ENCODE data around the gene CD48.

Gene CD48

DNA sequence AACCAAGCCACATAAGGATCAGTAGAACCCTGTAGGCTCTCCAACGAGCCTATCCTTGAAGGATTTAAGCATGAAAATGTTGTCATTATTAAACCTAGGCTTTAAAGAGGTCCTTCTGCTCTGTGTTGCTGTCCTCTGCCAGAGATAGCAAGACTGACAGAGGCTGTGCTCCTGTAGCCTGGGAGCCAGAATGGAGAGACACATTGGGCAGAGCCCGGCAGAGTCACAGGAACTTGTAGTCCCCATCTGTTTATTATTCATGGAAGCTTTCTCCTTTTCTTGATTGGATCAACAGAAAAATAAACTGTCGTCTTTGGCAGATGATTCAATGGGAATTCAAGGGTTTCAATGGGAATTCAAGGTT lies 45.6 kb downstream of the CD48 start:
- H3K27me3 ChIP-seq (ENCODE audit: insufficient read depth, low read length, poor library complexity, severe bottlenecking) = no peaks in the 10 kb centered on the region

GRCh38 chr1:160665330-160666078 lies 46.1 kb downstream of the CD48 start:
- H3K9ac ChIP-seq (ENCODE audit: low read depth, low read length, poor library complexity, severe bottlenecking) = peak overlapping the region; percentile 11
- peak overlapping the region; percentile 59 for H3K4me3 ChIP-seq (ENCODE audit: low read length, poor library complexity, severe bottlenecking)
- H3K36me3 ChIP-seq (ENCODE audit: insufficient read depth, low read length) = no peaks in the 10 kb centered on the region

More for the DNA sequence above, 45.6 kb downstream of the CD48 start:
- no peak for TF ChIP-seq EZH2phosphoT487 (IDR thresholded peaks at IDR 0.05; ENCODE audit: borderline replicate concordance)
- TF ChIP-seq CTCF (conservative IDR thresholded peaks at IDR 0.05; ENCODE audit: low read length) = no peak
- no peaks in the 10 kb centered on the region for H3K9me2 ChIP-seq (replicated peaks; ENCODE audit: low read depth, low read length)
- no peaks in the 10 kb centered on the region for H3K79me2 ChIP-seq (ENCODE audit: insufficient read depth, low read length)
- no peaks in the 10 kb centered on the region for H3K36me3 ChIP-seq (ENCODE audit: insufficient read depth, low read length)
- no peaks in the 10 kb centered on the region for H3K9me3 ChIP-seq (ENCODE audit: insufficient read depth, low read depth, low read length)
- H3K4me3 ChIP-seq (ENCODE audit: low read length, poor library complexity, severe bottlenecking) = peak overlapping the region; percentile 59
- peaks cover 51% of the 10 kb centered on the region for H3K4me1 ChIP-seq (ENCODE audit: insufficient read depth, low read length, poor library complexity, severe bottlenecking)
- no peaks in the 10 kb centered on the region for H3F3A ChIP-seq (ENCODE audit: low read depth)
- H2AFZ ChIP-seq (ENCODE audit: low read length) = 0 out of 2 replicates have a peak overlapping the region, but pooled peaks have one; percentile 36
- peak overlapping the region; percentile 74 for H3K4me2 ChIP-seq (ENCODE audit: low read depth, low read length, poor library complexity, severe bottlenecking)
- H4K20me1 ChIP-seq (ENCODE audit: insufficient read depth, low read length, poor library complexity, severe bottlenecking) = no peaks in the 10 kb centered on the region
- peak overlapping the region; percentile 11 for H3K9ac ChIP-seq (ENCODE audit: low read depth, low read length, poor library complexity, severe bottlenecking)

GRCh38 chr1:160664573-160665051 lies 47.0 kb downstream of the CD48 start:
- H3F3A ChIP-seq (ENCODE audit: low read depth) = no peaks in the 10 kb centered on the region
- no peaks in the 10 kb centered on the region for H3K9me2 ChIP-seq (replicated peaks; ENCODE audit: low read depth, low read length)
- H3K9ac ChIP-seq (ENCODE audit: low read depth, low read length, poor library complexity, severe bottlenecking) = no peak overlapping the region
- H3K36me3 ChIP-seq (ENCODE audit: insufficient read depth, low read length) = no peaks in the 10 kb centered on the region
- peak overlapping the region; percentile 74 for H3K4me2 ChIP-seq (ENCODE audit: low read depth, low read length, poor library complexity, severe bottlenecking)
- peaks cover 51% of the 10 kb centered on the region for H3K4me1 ChIP-seq (ENCODE audit: insufficient read depth, low read length, poor library complexity, severe bottlenecking)
- H3K9me3 ChIP-seq (ENCODE audit: insufficient read depth, low read depth, low read length) = 0 out of 2 replicates have a peak, but pooled peaks cover under 1% of the 10 kb centered on the region
- H3K79me2 ChIP-seq (ENCODE audit: insufficient read depth, low read length) = no peaks in the 10 kb centered on the region
- peak overlapping the region; percentile 59 for H3K4me3 ChIP-seq (ENCODE audit: low read length, poor library complexity, severe bottlenecking)
- H3K27me3 ChIP-seq (ENCODE audit: insufficient read depth, low read length, poor library complexity, severe bottlenecking) = no peaks in the 10 kb centered on the region
- H4K20me1 ChIP-seq (ENCODE audit: insufficient read depth, low read length, poor library complexity, severe bottlenecking) = no peaks in the 10 kb centered on the region
- no peak overlapping the region for H2AFZ ChIP-seq (ENCODE audit: low read length)
- no peak for TF ChIP-seq CTCF (conservative IDR thresholded peaks at IDR 0.05; ENCODE audit: low read length)
- no peak for TF ChIP-seq EZH2phosphoT487 (IDR thresholded peaks at IDR 0.05; ENCODE audit: borderline replicate concordance)

More at GRCh38 chr1:160665330-160666078, 46.1 kb downstream of the CD48 start:
- Histone ChIP-seq H4K20me1 (ENCODE audit: insufficient read depth, low read length, poor library complexity, severe bottlenecking) (no peaks in the 10 kb centered on the region), H2AFZ (ENCODE audit: low read length) (0 out of 2 replicates have a peak overlapping the region, but pooled peaks have one; percentile 36), H3K4me2 (ENCODE audit: low read depth, low read length, poor library complexity, severe bottlenecking) (peak overlapping the region; percentile 74), H3K9me2 (replicated peaks; ENCODE audit: low read depth, low read length) (no peaks in the 10 kb centered on the region), H3F3A (ENCODE audit: low read depth) (no peaks in the 10 kb centered on the region), H3K9me3 (ENCODE audit: insufficient read depth, low read depth, low read length) (no peaks in the 10 kb centered on the region), H3K27me3 (ENCODE audit: insufficient read depth, low read length, poor library complexity, severe bottlenecking) (no peaks in the 10 kb centered on the region), H3K4me1 (ENCODE audit: insufficient read depth, low read length, poor library complexity, severe bottlenecking) (peaks cover 51% of the 10 kb centered on the region), H3K79me2 (ENCODE audit: insufficient read depth, low read length) (no peaks in the 10 kb centered on the region)
- TF ChIP-seq CTCF (conservative IDR thresholded peaks at IDR 0.05; ENCODE audit: low read length) (no peak), EZH2phosphoT487 (IDR thresholded peaks at IDR 0.05; ENCODE audit: borderline replicate concordance) (no peak)
